Endothelial cell of umbilical vein (primary cell): ENCODE data around the gene SIX4. TPM values are rescaled to one million over a fixed set of nuclear protein-coding genes. Genes with fewer than 3 reads are reported as not detected.

Source experiments
- BruUV-seq: library from RNA; stranded (reverse); fragments of 400-500 nt; replicated peaks from 2 replicates; lab custom pipeline; 2021; lab: Mats Ljungman, UMichigan
- CTCF ChIA-PET: fragments of 300-600, 350-600 bp; sonication (Branson Sonifier 250); formaldehyde crosslinking; loops from one replicate; lab custom pipeline; 2021; ENCODE audit warnings: antibody characterized with exemption, inconsistent platforms; lab: Charles Lee
- POLR2A ChIA-PET: fragments of 300-600, 350-600 bp; sonication (Branson Sonifier 250); formaldehyde crosslinking; loops from one replicate; lab custom pipeline; 2021; ENCODE audit warnings: antibody characterized with exemption, inconsistent platforms; lab: Charles Lee
- DNase-seq: peaks from one replicate; pipeline ENCODE4 v3.0.0-alpha.2; 2011; ENCODE audit warnings: low read depth, low spot score
- FAIRE-seq: peaks from 2 replicates; lab custom pipeline; 2011; peaks lifted over from hg19 to GRCh38; lab: Jason Lieb, UNC
- H2AFZ ChIP-seq: 2 replicates; pipeline ENCODE4 v1.6.0; 2012; ENCODE audit warnings: low read depth, low read length, control low read depth, inconsistent platforms
- H3K27ac ChIP-seq: 2 replicates; pipeline ENCODE4 v1.5.1; 2011; ENCODE audit warnings: low read depth, mild to moderate bottlenecking, control low read depth, low read length, moderate library complexity; ENCODE audit not compliant: insufficient read depth
- H3K27me3 ChIP-seq, 2 experiments: 2 replicates each; pipeline versions ENCODE4 v1.6.0 to v1.6.1; 2011; ENCODE audit warnings: low read length in 2 of 2, mixed read lengths in 1 of 2; ENCODE audit not compliant: control insufficient read depth in 2 of 2, insufficient read depth in 2 of 2
- H3K36me3 ChIP-seq, 2 experiments: 2 replicates in 1 of 2; 3 replicates in 1 of 2; pipeline ENCODE4 v1.5.1; 2011; ENCODE audit warnings: low read length in 2 of 2, mild to moderate bottlenecking in 1 of 2, moderate library complexity in 1 of 2; ENCODE audit not compliant: control insufficient read depth in 2 of 2, insufficient read depth in 2 of 2; ENCODE audit errors: extremely low read depth in 1 of 2
- H3K4me1 ChIP-seq: 3 replicates; pipeline ENCODE4 v1.5.1; 2011; ENCODE audit warnings: mild to moderate bottlenecking, low read length; ENCODE audit not compliant: control insufficient read depth, insufficient read depth; ENCODE audit errors: extremely low read depth
- H3K4me2 ChIP-seq: 2 replicates; pipeline ENCODE4 v1.6.1; 2011; ENCODE audit warnings: low read length, control low read depth, mixed read lengths; ENCODE audit not compliant: insufficient read depth
- H3K4me3 ChIP-seq, 3 experiments: fragments of 200-600 bp in 1 of 3; sonication (generic), shearing (Covaris generic) in 1 of 3; replicated peaks in 1 of 3; 2 replicates each; pipeline ENCODE4 v1.5.1; 2011 to 2016; ENCODE audit warnings: control low read depth in 3 of 3, low read length in 3 of 3, mild to moderate bottlenecking in 2 of 3, inconsistent platforms in 1 of 3, low read depth in 1 of 3, moderate library complexity in 1 of 3; ENCODE audit not compliant: insufficient read depth in 1 of 3
- H3K79me2 ChIP-seq: 2 replicates; pipeline ENCODE4 v1.6.0; 2012; ENCODE audit warnings: low read length, inconsistent platforms; ENCODE audit not compliant: control insufficient read depth, insufficient read depth
- H3K9ac ChIP-seq: replicated peaks from 2 replicates; pipeline ENCODE3; 2011; ENCODE audit warnings: low read length, control low read depth; ENCODE audit not compliant: insufficient read depth; ENCODE audit errors: extremely low read depth
- H3K9me1 ChIP-seq: replicated peaks from 3 replicates; pipeline ENCODE4 v1.6.0; 2011; ENCODE audit warnings: mild to moderate bottlenecking, low read length; ENCODE audit not compliant: control insufficient read depth, insufficient read depth; ENCODE audit errors: extremely low read depth
- H3K9me3 ChIP-seq: replicated peaks from 2 replicates; pipeline ENCODE4 v1.5.1; 2012; ENCODE audit warnings: low read length, inconsistent platforms; ENCODE audit not compliant: control insufficient read depth, insufficient read depth
- H4K20me1 ChIP-seq: replicated peaks from 2 replicates; pipeline ENCODE3; 2011; ENCODE audit warnings: mild to moderate bottlenecking, low read length; ENCODE audit not compliant: control insufficient read depth, insufficient read depth; ENCODE audit errors: extremely low read depth
- FOS ChIP-seq: IDR thresholded peaks from 2 replicates; pipeline ENCODE4 v1.6.1; 2011; ENCODE audit warnings: mild to moderate bottlenecking, low read length, moderate library complexity, borderline replicate concordance; ENCODE audit not compliant: insufficient read depth
- GATA2 ChIP-seq: IDR thresholded peaks from 2 replicates; pipeline ENCODE4 v1.7.0; 2011; ENCODE audit warnings: low read depth, mild to moderate bottlenecking, moderate library complexity, mixed read lengths, low read length; ENCODE audit not compliant: insufficient read length, insufficient read depth
- MYC ChIP-seq: IDR thresholded peaks from one replicate; pipeline ENCODE4 v1.6.1; 2011; ENCODE audit warnings: mild to moderate bottlenecking, low read depth, low read length
- dilution Hi-C: fragments of 300-500 bp; cut with MboI; formaldehyde crosslinking; loops from one replicate; pipeline ENCODE4 v1.15.0; 2019; ENCODE audit warnings: low sequenced_read_pairs; ENCODE audit not compliant: extremely low pct_ligation_motif_present
- intact Hi-C: fragments of 100-400 bp; cut with micrococcal nuclease; formaldehyde crosslinking; loops from one replicate; pipeline ENCODE4 v1.10.0; 2022
- polyA plus RNA-seq, 4 experiments: library from polyadenylated mRNA; depleted of rRNA in 3 of 4; stranded (reverse) in 3 of 4; unstranded in 1 of 4; fragments of >200 nt; gene quantifications; 2 replicates each; pipeline versions ENCODE4 v1.2.1 to v1.2.3, GENCODE V29; 2011 to 2012; ENCODE audit warnings: missing spikeins in 1 of 4
- total RNA-seq: library from RNA; stranded (reverse); gene quantifications from 2 replicates; pipeline ENCODE4 v1.2.3, GENCODE V29; 2021
- TF ChIP-seq, protein P1 (sequence below): IDR thresholded peaks from 2 replicates; pipeline ENCODE4 v1.6.1; 2011; ENCODE audit not compliant: insufficient read depth, insufficient read length
- TF ChIP-seq, protein P2 (sequence below), 2 donors: IDR thresholded peaks; 1 replicate in 1 of 2; 2 replicates in 1 of 2; pipeline ENCODE4 v1.5.1; 2011; ENCODE audit warnings: low read length in 2 of 2, mild to moderate bottlenecking in 2 of 2, moderate library complexity in 2 of 2, control low read depth in 1 of 2, inconsistent platforms in 1 of 2, low read depth in 1 of 2; ENCODE audit not compliant: insufficient read depth in 1 of 2; ENCODE audit errors: extremely low read depth in 1 of 2

The SIX4 gene
- total and polyA plus RNA-seq, 2 donors (not counting 3 experiments of a cell fraction or from before 2014, with no cell fraction given) = 1.8 to 4.7 TPM

DNA sequence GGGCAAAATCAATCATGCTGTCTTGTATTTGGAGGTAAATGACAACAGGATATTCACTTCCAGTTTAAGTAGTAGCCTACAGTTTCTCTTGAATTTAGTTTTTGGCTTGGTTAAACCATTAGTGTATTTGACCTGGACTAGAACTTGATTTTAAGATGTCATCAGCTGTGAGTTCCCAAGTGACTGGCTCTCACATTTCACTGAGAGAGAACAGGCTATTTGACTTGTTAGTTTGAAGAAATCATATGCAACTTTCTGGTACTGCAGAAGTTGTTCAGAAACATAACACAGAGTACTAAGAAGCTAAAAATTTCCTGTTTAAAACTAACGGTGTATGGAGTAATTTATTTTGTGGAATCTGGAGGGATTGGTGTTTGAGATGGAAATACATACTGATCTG is 32.7 kb upstream of the SIX4 start:
- DNase-seq (peak; percentile 21), FAIRE-seq (no peak)
- H2AFZ ChIP-seq = no peak overlapping the region
- H3K79me2 ChIP-seq = peaks cover 39% of the 10 kb centered on the region
- dilution Hi-C loops (no loop called here), intact Hi-C loops (no loop called here)
- ChIA-PET POLR2A (no interaction called here), CTCF (interaction anchor here (1.4 kb wide), 1 partner anchor 34 kb away, joined by 4 read pairs; no protein-coding TSS in a partner anchor)
- H3K9ac ChIP-seq = no peak overlapping the region
- H3K4me2 ChIP-seq = peak overlapping the region; percentile 8
- no peak overlapping the region for H3K27ac ChIP-seq
- no peaks in the 10 kb centered on the region for H3K9me3 ChIP-seq
- no TSS peak for BruUV-seq
- H3K4me3 ChIP-seq = no peak overlapping the region
- H3K36me3 ChIP-seq = no peaks in the 10 kb centered on the region
- H3K9me1 ChIP-seq = peaks cover 2% of the 10 kb centered on the region
- H4K20me1 ChIP-seq = peaks cover 2% of the 10 kb centered on the region
- H3K27me3 ChIP-seq = no peaks in the 10 kb centered on the region
- TF ChIP-seq GATA2 (no peak), MYC (no peak), FOS (no peak)
- TF ChIP-seq, protein P1, sequence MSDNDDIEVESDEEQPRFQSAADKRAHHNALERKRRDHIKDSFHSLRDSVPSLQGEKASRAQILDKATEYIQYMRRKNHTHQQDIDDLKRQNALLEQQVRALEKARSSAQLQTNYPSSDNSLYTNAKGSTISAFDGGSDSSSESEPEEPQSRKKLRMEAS = no peak
- TF ChIP-seq, protein P2, sequence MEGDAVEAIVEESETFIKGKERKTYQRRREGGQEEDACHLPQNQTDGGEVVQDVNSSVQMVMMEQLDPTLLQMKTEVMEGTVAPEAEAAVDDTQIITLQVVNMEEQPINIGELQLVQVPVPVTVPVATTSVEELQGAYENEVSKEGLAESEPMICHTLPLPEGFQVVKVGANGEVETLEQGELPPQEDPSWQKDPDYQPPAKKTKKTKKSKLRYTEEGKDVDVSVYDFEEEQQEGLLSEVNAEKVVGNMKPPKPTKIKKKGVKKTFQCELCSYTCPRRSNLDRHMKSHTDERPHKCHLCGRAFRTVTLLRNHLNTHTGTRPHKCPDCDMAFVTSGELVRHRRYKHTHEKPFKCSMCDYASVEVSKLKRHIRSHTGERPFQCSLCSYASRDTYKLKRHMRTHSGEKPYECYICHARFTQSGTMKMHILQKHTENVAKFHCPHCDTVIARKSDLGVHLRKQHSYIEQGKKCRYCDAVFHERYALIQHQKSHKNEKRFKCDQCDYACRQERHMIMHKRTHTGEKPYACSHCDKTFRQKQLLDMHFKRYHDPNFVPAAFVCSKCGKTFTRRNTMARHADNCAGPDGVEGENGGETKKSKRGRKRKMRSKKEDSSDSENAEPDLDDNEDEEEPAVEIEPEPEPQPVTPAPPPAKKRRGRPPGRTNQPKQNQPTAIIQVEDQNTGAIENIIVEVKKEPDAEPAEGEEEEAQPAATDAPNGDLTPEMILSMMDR (IDR thresholded peaks at IDR 0.05; ENCODE audit: extremely low read depth in 1 of 2, insufficient read depth in 1 of 2, low read depth in 1 of 2, low read length in 2 of 2) = no peak
- H3K4me1 ChIP-seq = peaks cover 18% of the 10 kb centered on the region
